Hindlimb muscle (tissue), 1 donor: ENCODE results near the gene ZNF254. TPM values are rescaled to one million over a fixed set of nuclear protein-coding genes. Genes with fewer than 3 reads are reported as not detected.

Experiments
- polyA plus RNA-seq: library from polyadenylated mRNA; unstranded; fragments of 120-200 nt; gene quantifications from one replicate; pipeline ENCODE4 v1.2.1, GENCODE V29; 2013; ENCODE audit not compliant: insufficient read length

The ZNF254 gene
- polyA plus RNA-seq, 1 donor: 12.8 TPM

Other genes with a start within 250 kb of the ZNF254 start
- gene ZNF726, start 172.3 kb upstream of the ZNF254 start, polyA plus RNA-seq: 3.6 TPM